GM12891 (cell line): ENCODE data around the gene GTF3C2.

Experiments
- PAX5 ChIP-seq: IDR thresholded peaks from 2 replicates; pipeline ENCODE4 v1.6.1; 2011; ENCODE audit warnings: low read length, moderate library complexity, mild to moderate bottlenecking; ENCODE audit not compliant: insufficient read depth, severe bottlenecking
- POLR2AphosphoS5 ChIP-seq: IDR thresholded peaks from 2 replicates; pipeline ENCODE4 v1.6.1; 2011; ENCODE audit warnings: low read depth, low read length, control low read depth
- SPI1 ChIP-seq: IDR thresholded peaks from 2 replicates; pipeline ENCODE4 v1.6.1; 2011; ENCODE audit warnings: low read depth, low read length, control low read depth
- TAF1 ChIP-seq: IDR thresholded peaks from 2 replicates; pipeline ENCODE4 v1.6.1; 2011; ENCODE audit warnings: low read depth, low read length, control low read depth

- TF ChIP-seq TAF1 (no peak), SPI1 (no peak), PAX5 (no peak), POLR2AphosphoS5 (no peak)
Measured at GRCh38 chr2:27381577-27382181, 25.1 kb upstream of the GTF3C2 start.
